ENCODE results near the gene HSP90AA1.

- no peak for TF ChIP-seq CTCF (conservative IDR thresholded peaks at IDR 0.05; ENCODE audit: low read depth, low read length)
- no peak for TF ChIP-seq EZH2 (IDR thresholded peaks at IDR 0.05; ENCODE audit: low read length, unreplicated experiment)
- TF ChIP-seq EZH2phosphoT487 (IDR thresholded peaks at IDR 0.05; ENCODE audit: borderline replicate concordance, low read length), result no peak
Observed at GRCh38 chr14:102050026-102050405, 36.8 kb downstream of the HSP90AA1 start.
